ENCODE data around the gene MYL1. TPM values are rescaled to one million over a fixed set of nuclear protein-coding genes. Genes with fewer than 3 reads are reported as not detected.

The MYL1 gene
- total RNA-seq = not detected in 2 replicates

GRCh38 chr2:210315015-210315788 is at the start of gene MYL1:
MYL1 (minus strand) TSS chr2:210315174; CDS start chr2:210315042, 132 bp downstream.

Other genes starting within 250 kb of the MYL1 start
- 11.7 and 38.9 TPM in 2 replicates for gene KANSL1L, start 143.8 kb downstream of the MYL1 start, total RNA-seq
- under 0.01 TPM in 1 of 2 replicates, not detected in the other for gene ACADL, start 89.7 kb downstream of the MYL1 start, total RNA-seq
- gene LANCL1, start 161.6 kb upstream of the MYL1 start, total RNA-seq = 52.5 and 58.9 TPM in 2 replicates
- 27.4 and 40.3 TPM in 2 replicates for gene CPS1, start 241.4 kb upstream of the MYL1 start, total RNA-seq